HepG2 (cell line): ENCODE data around the gene JSRP1. TPM values are rescaled to one million over a fixed set of nuclear protein-coding genes. Genes with fewer than 3 reads are reported as not detected.

ENCODE experiments used
- ATAC-seq: fragments of 200-7000 bp; cut with Tn5 transposase; 3 replicates; pipeline ENCODE4 v1.9.1; 2020; ENCODE audit warnings: mild to moderate bottlenecking, moderate library complexity
- BruUV-seq: library from RNA; stranded (reverse); fragments of 400-500 nt; replicated peaks from 2 replicates; lab custom pipeline; 2021; lab: Mats Ljungman, UMichigan
- CTCF ChIA-PET: fragments of 300-600 bp; formaldehyde crosslinking; extraction: SDS; loops from one replicate; lab custom pipeline; 2021; ENCODE audit warnings: low total read pairs, inconsistent platforms, low intra/inter-chr PET ratio; lab: Yijun Ruan, JAX
- POLR2A ChIA-PET: fragments of 350-600 bp; sonication (Branson Sonifier 250); formaldehyde crosslinking; loops from one replicate; lab custom pipeline; 2020; ENCODE audit warnings: antibody characterized with exemption, inconsistent platforms; lab: Yijun Ruan, JAX
- DNase-seq: peaks from one replicate; pipeline ENCODE4 v3.0.0-alpha.2; 2015; ENCODE audit warnings: low spot score
- FAIRE-seq: peaks from 3 replicates; lab custom pipeline; 2011; peaks lifted over from hg19 to GRCh38; lab: Jason Lieb, UNC
- H2AFZ ChIP-seq: one replicate; pipeline ENCODE4 v1.6.1; 2011; ENCODE audit warnings: low read length, inconsistent platforms
- H3K27ac ChIP-seq: fragments of 300-600 bp; 3 replicates; pipeline ENCODE4 v1.8.0; 2011; ENCODE audit warnings: mixed run types, mild to moderate bottlenecking, mixed read lengths, low read length, inconsistent platforms; ENCODE audit not compliant: insufficient read depth; ENCODE audit errors: extremely low read length
- H3K27me3 ChIP-seq, 2 experiments: fragments of 200-600 bp in 1 of 2; 2 replicates in 1 of 2; 3 replicates in 1 of 2; pipeline versions ENCODE4 v1.6.0 to v1.8.0; 2011; ENCODE audit warnings: low read length in 2 of 2, mild to moderate bottlenecking in 2 of 2, moderate library complexity in 2 of 2, inconsistent platforms in 1 of 2; ENCODE audit not compliant: insufficient read depth in 2 of 2, control insufficient read depth in 1 of 2
- H3K36me3 ChIP-seq, 2 experiments: fragments of 200-600 bp in 1 of 2; replicated peaks in 1 of 2; 2 replicates in 1 of 2; 3 replicates in 1 of 2; pipeline versions ENCODE4 v1.5.1 to v1.8.0; 2011; ENCODE audit warnings: low read length in 2 of 2, inconsistent platforms in 1 of 2; ENCODE audit not compliant: insufficient read depth in 2 of 2, control insufficient read depth in 1 of 2
- H3K4me1 ChIP-seq: 2 replicates; pipeline ENCODE4 v1.5.1; 2012; ENCODE audit warnings: low read length, inconsistent platforms; ENCODE audit not compliant: insufficient read depth
- H3K4me2 ChIP-seq: 2 replicates; pipeline ENCODE4 v1.6.0; 2011; ENCODE audit warnings: low read depth, low read length, inconsistent platforms
- H3K4me3 ChIP-seq, 3 experiments: fragments of 200-600 bp in 1 of 3; sonication (generic), shearing (Covaris generic) in 1 of 3; replicated peaks in 1 of 3; 2 replicates each; pipeline ENCODE4 v1.5.1; 2011 to 2016; ENCODE audit warnings: low read length in 3 of 3, inconsistent platforms in 2 of 3, low read depth in 2 of 3, mild to moderate bottlenecking in 2 of 3, control low read depth in 1 of 3, mixed read lengths in 1 of 3; ENCODE audit not compliant: insufficient read depth in 1 of 3
- H3K79me2 ChIP-seq: one replicate; pipeline ENCODE4 v1.6.1; 2011; ENCODE audit warnings: low read length, inconsistent platforms; ENCODE audit not compliant: insufficient read depth
- H3K9ac ChIP-seq: 2 replicates; pipeline ENCODE4 v1.6.0; 2011; ENCODE audit warnings: mild to moderate bottlenecking, low read depth, low read length, inconsistent platforms; ENCODE audit not compliant: insufficient read depth
- H3K9me3 ChIP-seq: 2 replicates; pipeline ENCODE4 v1.5.1; 2012; ENCODE audit warnings: mild to moderate bottlenecking, low read length
- H4K20me1 ChIP-seq: 2 replicates; pipeline ENCODE4 v1.6.0; 2011; ENCODE audit warnings: inconsistent platforms, mild to moderate bottlenecking, low read length, moderate library complexity; ENCODE audit not compliant: insufficient read depth
- ARNTL ChIP-seq: sonication (generic); formaldehyde crosslinking; IDR thresholded peaks from 2 replicates; pipeline ENCODE4 v1.4.0; 2020; ENCODE audit warnings: mild to moderate bottlenecking, missing genetic modification reagents
- KDM1A ChIP-seq: IDR thresholded peaks from 2 replicates; pipeline ENCODE4 v1.6.1; 2016; ENCODE audit warnings: missing compliant biosample characterization
- NBN ChIP-seq: fragments of 450-650 bp; conservative IDR thresholded peaks from 2 replicates; pipeline ENCODE4 v1.6.1; 2017
- NR2F6 ChIP-seq, 2 experiments: IDR thresholded peaks; 2 replicates each; pipeline ENCODE4 v1.6.1; 2016; ENCODE audit warnings: antibody characterized with exemption in 1 of 2, mild to moderate bottlenecking in 1 of 2
- TARDBP ChIP-seq: sonication (generic); formaldehyde crosslinking; IDR thresholded peaks from 2 replicates; pipeline ENCODE4 v1.8.0; 2022; ENCODE audit warnings: mild to moderate bottlenecking, missing genetic modification reagents
- THYN1 ChIP-seq: sonication (generic); formaldehyde crosslinking; IDR thresholded peaks from 2 replicates; pipeline ENCODE4 v1.8.1; 2023; ENCODE audit warnings: low read depth, mild to moderate bottlenecking, moderate library complexity, missing genetic modification reagents, borderline replicate concordance
- XBP1 ChIP-seq: sonication (generic); formaldehyde crosslinking; IDR thresholded peaks from 2 replicates; pipeline ENCODE4 v1.5.0; 2020; ENCODE audit warnings: missing genetic modification reagents
- ZFX ChIP-seq: sonication (generic); formaldehyde crosslinking; IDR thresholded peaks from 2 replicates; pipeline ENCODE4 v1.4.0; 2020; ENCODE audit warnings: mild to moderate bottlenecking, low read depth, missing genetic modification reagents, moderate library complexity
- ZNF17 ChIP-seq: sonication (generic); formaldehyde crosslinking; IDR thresholded peaks from 2 replicates; pipeline ENCODE4 v1.5.0; 2020; ENCODE audit warnings: mild to moderate bottlenecking, missing genetic modification reagents
- WGBS: methylation state at CpG from one replicate; pipeline ENCODE4 v1.1.6; 2017; ENCODE audit warnings: low lambda C conversion rate; 5-methylcytosine and 5-hydroxymethylcytosine counted together
- in situ Hi-C: cut with HindIII; loops from 2 replicates; pipeline ENCODE4 v1.10.0; 2017; ENCODE audit warnings: low pct_unique_long_range_greater_than_20kb; ENCODE audit not compliant: extremely low pct_ligation_motif_present
- intact Hi-C: fragments of 100-400 bp; cut with micrococcal nuclease; formaldehyde crosslinking; loops from one replicate; pipeline ENCODE4 v1.10.0; 2022; ENCODE audit not compliant: unreplicated experiment
- polyA plus RNA-seq, 8 experiments: library from polyadenylated mRNA; depleted of rRNA in 3 of 8; stranded (reverse) in 7 of 8; unstranded in 1 of 8; fragments of >200 nt; fragmentation: Illumina TruSeq in 4 of 8; extraction: Trizol in 4 of 8; gene quantifications; 2 replicates each; pipeline versions ENCODE4 v1.2.1 to v1.2.3, GENCODE V29; 2011 to 2016; ENCODE audit warnings: low read depth in 4 of 8, missing spikeins in 1 of 8, mixed read lengths in 1 of 8; ENCODE audit not compliant: insufficient read depth in 1 of 8
- total RNA-seq, 5 experiments: library from RNA; depleted of rRNA; stranded (reverse); fragments of >200 nt; fragmentation: Illumina TruSeq; extraction: Trizol; gene quantifications; 2 replicates each; pipeline ENCODE4 v1.2.3, GENCODE V29; 2016; ENCODE audit warnings: low read depth in 1 of 5
- TF ChIP-seq, protein P1 (sequence below): sonication (generic); formaldehyde crosslinking; IDR thresholded peaks from 2 replicates; pipeline ENCODE4 v1.5.1; 2020; ENCODE audit warnings: missing genetic modification reagents, mild to moderate bottlenecking, borderline replicate concordance
- TF ChIP-seq, protein P2 (sequence below): sonication (generic); formaldehyde crosslinking; IDR thresholded peaks from 2 replicates; pipeline ENCODE4 v1.5.0; 2020; ENCODE audit warnings: mild to moderate bottlenecking, missing genetic modification reagents, borderline replicate concordance
- TF ChIP-seq, protein P3 (sequence below): IDR thresholded peaks from 2 replicates; pipeline ENCODE4 v1.6.1; 2016
- TF ChIP-seq, protein P4 (sequence below): sonication (generic); formaldehyde crosslinking; IDR thresholded peaks from 2 replicates; pipeline ENCODE4 v1.4.0; 2020; ENCODE audit warnings: missing genetic modification reagents

Gene JSRP1
- total and polyA plus RNA-seq, 2 of the 13 experiments (the other 11 are each of a cell fraction or from before 2014, with no cell fraction given) = 0.16 to 0.38 TPM

DNA sequence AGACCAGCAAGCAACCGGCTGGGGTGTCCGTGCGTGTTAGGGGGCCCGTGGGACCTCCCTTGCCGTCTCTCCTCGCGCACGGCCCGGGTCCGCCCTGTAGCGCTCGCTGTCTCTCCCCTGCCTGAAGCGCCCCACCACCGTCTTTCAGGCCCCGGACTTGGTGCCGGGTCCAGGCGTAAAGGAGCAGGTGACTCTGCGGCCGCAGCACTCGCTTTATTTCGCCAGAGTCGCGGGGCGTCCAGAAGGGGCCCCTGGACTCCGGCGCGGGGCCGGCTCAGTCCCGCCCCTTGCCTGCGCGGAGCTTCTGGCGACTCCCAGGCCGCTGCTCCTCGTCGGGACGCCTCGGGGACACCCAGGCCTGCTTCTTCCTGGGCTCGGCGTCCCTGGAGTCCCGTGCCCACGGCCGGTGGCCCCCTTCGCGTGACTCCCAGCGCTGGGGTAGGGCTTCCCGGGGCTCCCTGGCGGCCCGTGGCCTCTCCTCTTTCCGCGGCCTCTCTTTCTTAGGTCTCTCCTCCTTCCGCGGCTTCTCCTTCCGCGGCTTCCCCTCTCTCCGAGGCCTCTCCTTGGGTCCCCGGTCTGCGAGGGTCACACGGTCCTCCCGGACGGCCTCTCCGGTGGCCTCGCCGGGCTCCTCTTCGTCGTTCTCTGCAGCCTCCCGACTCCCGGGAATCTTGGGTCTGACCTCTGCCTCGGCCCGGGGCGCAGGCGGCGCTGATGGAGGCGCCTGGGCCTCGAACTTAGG is 4.0 kb downstream of the JSRP1 start:
- ATAC-seq = peak; percentile 34
- H3K4me2 ChIP-seq = peak overlapping the region; percentile 85
- peak overlapping the region; percentile 64 for H3K9ac ChIP-seq
- in situ Hi-C loops (no loop called here), intact Hi-C loops (no loop called here)
- BruUV-seq = no TSS peak
- 32% methylated on average over 56 of the region's 74 CpGs for WGBS
- no peak for FAIRE-seq
- H2AFZ ChIP-seq = no peak overlapping the region
- DNase-seq = no peak
- H3K27ac ChIP-seq = no peak overlapping the region
- POLR2A ChIA-PET = interaction anchor here (0.7 to 2.3 kb wide), 5 partner anchors 9 to 17 kb away, joined by 4 to 9 read pairs (median 4); partner anchors contain the start of gene PLEKHJ1
- H3K4me3 ChIP-seq = peak overlapping the region; percentile 41 to 67 (median 49)
- H4K20me1 ChIP-seq = no peaks in the 10 kb centered on the region
- CTCF ChIA-PET = interaction anchor here (1.4 to 1.9 kb wide), 3 partner anchors 21 to 64 kb away, joined by 3 to 12 read pairs (median 4); no protein-coding TSS in a partner anchor
- peaks cover 34% of the 10 kb centered on the region for H3K4me1 ChIP-seq
- no peaks in the 10 kb centered on the region for H3K79me2 ChIP-seq
- peaks cover 0 to 2% of the 10 kb centered on the region in 2 experiments; a peak in 2 of 5 replicates for H3K27me3 ChIP-seq
- no peaks in the 10 kb centered on the region for H3K9me3 ChIP-seq
- H3K36me3 ChIP-seq = peaks cover 0 to 5% of the 10 kb centered on the region in 2 experiments; a peak in 1 of 5 replicates
- TF ChIP-seq, protein P1, sequence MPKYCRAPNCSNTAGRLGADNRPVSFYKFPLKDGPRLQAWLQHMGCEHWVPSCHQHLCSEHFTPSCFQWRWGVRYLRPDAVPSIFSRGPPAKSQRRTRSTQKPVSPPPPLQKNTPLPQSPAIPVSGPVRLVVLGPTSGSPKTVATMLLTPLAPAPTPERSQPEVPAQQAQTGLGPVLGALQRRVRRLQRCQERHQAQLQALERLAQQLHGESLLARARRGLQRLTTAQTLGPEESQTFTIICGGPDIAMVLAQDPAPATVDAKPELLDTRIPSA (CRISPR knock-in tag) = no peak
- TF ChIP-seq KDM1A = no peak
- no peak for TF ChIP-seq XBP1 (CRISPR knock-in tag)
- no peak for TF ChIP-seq TARDBP
- TF ChIP-seq, protein P2, sequence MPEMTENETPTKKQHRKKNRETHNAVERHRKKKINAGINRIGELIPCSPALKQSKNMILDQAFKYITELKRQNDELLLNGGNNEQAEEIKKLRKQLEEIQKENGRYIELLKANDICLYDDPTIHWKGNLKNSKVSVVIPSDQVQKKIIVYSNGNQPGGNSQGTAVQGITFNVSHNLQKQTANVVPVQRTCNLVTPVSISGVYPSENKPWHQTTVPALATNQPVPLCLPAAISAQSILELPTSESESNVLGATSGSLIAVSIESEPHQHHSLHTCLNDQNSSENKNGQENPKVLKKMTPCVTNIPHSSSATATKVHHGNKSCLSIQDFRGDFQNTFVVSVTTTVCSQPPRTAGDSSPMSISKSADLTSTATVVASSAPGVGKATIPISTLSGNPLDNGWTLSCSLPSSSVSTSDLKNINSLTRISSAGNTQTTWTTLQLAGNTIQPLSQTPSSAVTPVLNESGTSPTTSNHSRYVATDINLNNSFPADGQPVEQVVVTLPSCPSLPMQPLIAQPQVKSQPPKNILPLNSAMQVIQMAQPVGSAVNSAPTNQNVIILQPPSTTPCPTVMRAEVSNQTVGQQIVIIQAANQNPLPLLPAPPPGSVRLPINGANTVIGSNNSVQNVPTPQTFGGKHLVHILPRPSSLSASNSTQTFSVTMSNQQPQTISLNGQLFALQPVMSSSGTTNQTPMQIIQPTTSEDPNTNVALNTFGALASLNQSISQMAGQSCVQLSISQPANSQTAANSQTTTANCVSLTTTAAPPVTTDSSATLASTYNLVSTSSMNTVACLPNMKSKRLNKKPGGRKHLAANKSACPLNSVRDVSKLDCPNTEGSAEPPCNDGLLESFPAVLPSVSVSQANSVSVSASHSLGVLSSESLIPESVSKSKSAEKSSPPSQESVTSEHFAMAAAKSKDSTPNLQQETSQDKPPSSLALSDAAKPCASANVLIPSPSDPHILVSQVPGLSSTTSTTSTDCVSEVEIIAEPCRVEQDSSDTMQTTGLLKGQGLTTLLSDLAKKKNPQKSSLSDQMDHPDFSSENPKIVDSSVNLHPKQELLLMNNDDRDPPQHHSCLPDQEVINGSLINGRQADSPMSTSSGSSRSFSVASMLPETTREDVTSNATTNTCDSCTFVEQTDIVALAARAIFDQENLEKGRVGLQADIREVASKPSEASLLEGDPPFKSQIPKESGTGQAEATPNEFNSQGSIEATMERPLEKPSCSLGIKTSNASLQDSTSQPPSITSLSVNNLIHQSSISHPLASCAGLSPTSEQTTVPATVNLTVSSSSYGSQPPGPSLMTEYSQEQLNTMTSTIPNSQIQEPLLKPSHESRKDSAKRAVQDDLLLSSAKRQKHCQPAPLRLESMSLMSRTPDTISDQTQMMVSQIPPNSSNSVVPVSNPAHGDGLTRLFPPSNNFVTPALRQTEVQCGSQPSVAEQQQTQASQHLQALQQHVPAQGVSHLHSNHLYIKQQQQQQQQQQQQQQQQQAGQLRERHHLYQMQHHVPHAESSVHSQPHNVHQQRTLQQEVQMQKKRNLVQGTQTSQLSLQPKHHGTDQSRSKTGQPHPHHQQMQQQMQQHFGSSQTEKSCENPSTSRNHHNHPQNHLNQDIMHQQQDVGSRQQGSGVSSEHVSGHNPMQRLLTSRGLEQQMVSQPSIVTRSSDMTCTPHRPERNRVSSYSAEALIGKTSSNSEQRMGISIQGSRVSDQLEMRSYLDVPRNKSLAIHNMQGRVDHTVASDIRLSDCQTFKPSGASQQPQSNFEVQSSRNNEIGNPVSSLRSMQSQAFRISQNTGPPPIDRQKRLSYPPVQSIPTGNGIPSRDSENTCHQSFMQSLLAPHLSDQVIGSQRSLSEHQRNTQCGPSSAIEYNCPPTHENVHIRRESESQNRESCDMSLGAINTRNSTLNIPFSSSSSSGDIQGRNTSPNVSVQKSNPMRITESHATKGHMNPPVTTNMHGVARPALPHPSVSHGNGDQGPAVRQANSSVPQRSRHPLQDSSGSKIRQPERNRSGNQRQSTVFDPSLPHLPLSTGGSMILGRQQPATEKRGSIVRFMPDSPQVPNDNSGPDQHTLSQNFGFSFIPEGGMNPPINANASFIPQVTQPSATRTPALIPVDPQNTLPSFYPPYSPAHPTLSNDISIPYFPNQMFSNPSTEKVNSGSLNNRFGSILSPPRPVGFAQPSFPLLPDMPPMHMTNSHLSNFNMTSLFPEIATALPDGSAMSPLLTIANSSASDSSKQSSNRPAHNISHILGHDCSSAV (CRISPR knock-in tag) = no peak
- TF ChIP-seq THYN1 (CRISPR knock-in tag) = no peak
- no peak for TF ChIP-seq NBN
- TF ChIP-seq ARNTL (CRISPR knock-in tag) = no peak
- TF ChIP-seq, protein P3, sequence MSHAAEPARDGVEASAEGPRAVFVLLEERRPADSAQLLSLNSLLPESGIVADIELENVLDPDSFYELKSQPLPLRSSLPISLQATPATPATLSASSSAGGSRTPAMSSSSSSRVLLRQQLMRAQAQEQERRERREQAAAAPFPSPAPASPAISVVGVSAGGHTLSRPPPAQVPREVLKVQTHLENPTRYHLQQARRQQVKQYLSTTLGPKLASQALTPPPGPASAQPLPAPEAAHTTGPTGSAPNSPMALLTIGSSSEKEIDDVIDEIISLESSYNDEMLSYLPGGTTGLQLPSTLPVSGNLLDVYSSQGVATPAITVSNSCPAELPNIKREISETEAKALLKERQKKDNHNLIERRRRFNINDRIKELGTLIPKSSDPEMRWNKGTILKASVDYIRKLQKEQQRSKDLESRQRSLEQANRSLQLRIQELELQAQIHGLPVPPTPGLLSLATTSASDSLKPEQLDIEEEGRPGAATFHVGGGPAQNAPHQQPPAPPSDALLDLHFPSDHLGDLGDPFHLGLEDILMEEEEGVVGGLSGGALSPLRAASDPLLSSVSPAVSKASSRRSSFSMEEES (CRISPR knock-in tag) = no peak
- peak; percentile 12; the same call in 1 of the 2 replicates for TF ChIP-seq ZFX
- TF ChIP-seq ZNF17 (CRISPR knock-in tag) = no peak
- TF ChIP-seq NR2F6 (IDR thresholded peaks at IDR 0.05) = no peak
- no peak for TF ChIP-seq NR2F6 (CRISPR knock-in tag; IDR thresholded peaks at IDR 0.05)
- TF ChIP-seq, protein P4, sequence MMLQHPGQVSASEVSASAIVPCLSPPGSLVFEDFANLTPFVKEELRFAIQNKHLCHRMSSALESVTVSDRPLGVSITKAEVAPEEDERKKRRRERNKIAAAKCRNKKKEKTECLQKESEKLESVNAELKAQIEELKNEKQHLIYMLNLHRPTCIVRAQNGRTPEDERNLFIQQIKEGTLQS (CRISPR knock-in tag) = 0 out of 2 replicates have a peak, but pooled peaks have one; percentile 34
